CD4-positive, alpha-beta T cell (primary cell): ENCODE measurements around the gene REV3L. TPM values are rescaled to one million over a fixed set of nuclear protein-coding genes. Genes with fewer than 3 reads are reported as not detected.

ENCODE experiments used
- ATAC-seq: fragments of 200-7000 bp; cut with Tn5 transposase; one replicate; pipeline ENCODE4 v1.10.0; 2022; ENCODE audit warnings: mild to moderate bottlenecking; ENCODE audit not compliant: poor library complexity
- CTCF ChIA-PET: fragments of 350-600 bp; sonication (Branson Sonifier 250); formaldehyde crosslinking; loops from one replicate; lab custom pipeline; 2021; ENCODE audit warnings: antibody characterized with exemption, inconsistent platforms; lab: Charles Lee
- POLR2A ChIA-PET: fragments of 350-600 bp; sonication (Branson Sonifier 250); formaldehyde crosslinking; loops from one replicate; lab custom pipeline; 2021; ENCODE audit warnings: antibody characterized with exemption, inconsistent platforms; lab: Charles Lee
- DNase-seq, 14 experiments: peaks; one replicate each; pipeline ENCODE4 v3.0.0-alpha.2; 2013 to 2020; ENCODE audit warnings: mixed read lengths in 2 of 14
- H3K27ac ChIP-seq, 2 donors: one replicate each; pipeline versions ENCODE4 v1.5.1 to v1.7.0; 2013; ENCODE audit warnings: low read length in 2 of 2, low read depth in 1 of 2, mild to moderate bottlenecking in 1 of 2
- H3K27me3 ChIP-seq, 2 experiments: 1 replicate in 1 of 2; 2 replicates in 1 of 2; pipeline versions ENCODE4 v1.6.1 to v1.7.0; 2013; ENCODE audit warnings: low read length in 2 of 2, control low read depth in 1 of 2, mild to moderate bottlenecking in 1 of 2, moderate library complexity in 1 of 2; ENCODE audit not compliant: insufficient read depth in 2 of 2, control insufficient read depth in 1 of 2
- H3K36me3 ChIP-seq: one replicate; pipeline ENCODE4 v1.6.1; 2013; ENCODE audit warnings: low read length, control low read depth; ENCODE audit not compliant: insufficient read depth
- H3K4me1 ChIP-seq: one replicate; pipeline ENCODE4 v1.6.1; 2013; ENCODE audit warnings: low read length, control low read depth; ENCODE audit not compliant: insufficient read depth
- H3K4me3 ChIP-seq: one replicate; pipeline ENCODE4 v1.5.1; 2013; ENCODE audit warnings: mild to moderate bottlenecking, low read length, moderate library complexity
- H3K9me3 ChIP-seq, 2 experiments: 1 replicate in 1 of 2; 2 replicates in 1 of 2; pipeline versions ENCODE4 v1.6.1 to v1.7.0; 2013; ENCODE audit warnings: low read length in 2 of 2, mild to moderate bottlenecking in 2 of 2, control low read depth in 1 of 2, moderate library complexity in 1 of 2; ENCODE audit not compliant: control insufficient read depth in 1 of 2, insufficient read depth in 1 of 2
- H3K27ac Mint-ChIP-seq: one replicate; pipeline ENCODE4 v1.8.0; 2020; ENCODE audit warnings: mixed read lengths
- H3K27me3 Mint-ChIP-seq: one replicate; pipeline ENCODE4 v1.8.0; 2021; ENCODE audit warnings: mixed read lengths
- H3K36me3 Mint-ChIP-seq: one replicate; pipeline ENCODE4 v1.8.0; 2021; ENCODE audit warnings: low read depth, mixed read lengths
- H3K4me1 Mint-ChIP-seq: one replicate; pipeline ENCODE4 v1.8.0; 2021; ENCODE audit warnings: low read depth, mixed read lengths
- H3K4me3 Mint-ChIP-seq: one replicate; pipeline ENCODE4 v1.8.0; 2020; ENCODE audit warnings: mild to moderate bottlenecking, mixed read lengths
- H3K9me3 Mint-ChIP-seq: one replicate; pipeline ENCODE4 v1.8.0; 2020; ENCODE audit warnings: mixed read lengths
- CTCF ChIP-seq: fragments of 200-600 bp; IDR thresholded peaks from one replicate; pipeline ENCODE4 v1.8.0; 2022; ENCODE audit warnings: antibody characterized with exemption, mild to moderate bottlenecking
- intact Hi-C, 2 experiments: fragments of 100-400 bp; cut with DNase I in 1 of 2; cut with micrococcal nuclease in 1 of 2; formaldehyde crosslinking; loops; one replicate each; pipeline versions ENCODE4 v1.15.1 to v1.9.0; 2023 to 2025; cut with DNase I, micrococcal nuclease
- total RNA-seq, 174 experiments: library from RNA in 2 of 174; stranded (reverse) in 2 of 174; gene quantifications; one replicate each; pipeline ENCODE4 v1.2.3 and lab custom pipeline; 2021 to 2026

REV3L gene
- total RNA-seq, 2 experiments from 2014 or later, result 17.0 to 20.6 TPM

- Mint-ChIP-seq H3K27ac (no peak overlapping the region), H3K4me3 (no peak overlapping the region), H3K4me1 (peaks cover 17% of the 10 kb centered on the region), H3K9me3 (no peaks in the 10 kb centered on the region), H3K36me3 (peaks cover 5% of the 10 kb centered on the region), H3K27me3 (no peaks in the 10 kb centered on the region)
- H3K27ac ChIP-seq, result no peak overlapping the region
- TF ChIP-seq CTCF, result no peak
- DNase-seq (no peak), ATAC-seq (no peak)
- H3K9me3 ChIP-seq, result no peaks in the 10 kb centered on the region
- ChIA-PET CTCF (no interaction called here), POLR2A (interaction anchor here (1.7 kb wide), 1 partner anchor 37 kb away, joined by 3 read pairs; no protein-coding TSS in a partner anchor)
- peaks cover 4% of the 10 kb centered on the region for H3K4me1 ChIP-seq
- no peak overlapping the region for H3K4me3 ChIP-seq
- intact Hi-C loops, result no loop called here
- H3K36me3 ChIP-seq, result no peaks in the 10 kb centered on the region
- no peaks in the 10 kb centered on the region for H3K27me3 ChIP-seq
Observed at GRCh38 chr6:111521497-111522270, 38.7 kb upstream of the REV3L start.

DNA sequence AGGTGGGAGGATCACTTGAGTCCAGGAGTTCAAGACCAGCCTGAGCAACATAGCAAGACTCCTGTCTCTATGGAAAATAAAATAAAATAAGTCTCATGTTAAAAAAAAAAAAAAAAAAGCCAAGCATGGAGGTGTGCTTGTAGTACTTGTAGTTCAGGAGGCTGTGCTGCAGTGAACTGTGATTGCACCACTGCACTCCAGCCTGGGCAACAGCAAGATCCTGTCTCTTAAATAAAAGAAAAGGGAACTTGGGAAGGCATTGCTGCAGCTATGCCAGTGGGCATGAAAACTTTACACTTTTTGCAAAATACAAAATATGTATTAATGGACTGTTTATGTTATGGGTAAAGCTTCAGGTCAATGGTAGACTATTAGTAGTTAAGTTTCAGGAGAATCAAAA lies 37.5 kb upstream of the REV3L start:
- ATAC-seq (no peak), DNase-seq (no peak)
- intact Hi-C loops, result no loop called here
- Mint-ChIP-seq H3K4me3 (no peak overlapping the region), H3K27ac (no peak overlapping the region), H3K27me3 (no peaks in the 10 kb centered on the region), H3K9me3 (no peaks in the 10 kb centered on the region), H3K36me3 (peaks cover 5% of the 10 kb centered on the region), H3K4me1 (peaks cover 17% of the 10 kb centered on the region)
- H3K27ac ChIP-seq, result no peak overlapping the region
- peaks cover 4% of the 10 kb centered on the region for H3K4me1 ChIP-seq
- H3K4me3 ChIP-seq, result no peak overlapping the region
- no peak for TF ChIP-seq CTCF
- CTCF ChIA-PET, result interaction anchor here (0.7 kb wide), 1 partner anchor 28 kb away, joined by 3 read pairs; no protein-coding TSS in a partner anchor
- H3K27me3 ChIP-seq, result no peaks in the 10 kb centered on the region
- no peaks in the 10 kb centered on the region for H3K9me3 ChIP-seq
- POLR2A ChIA-PET, result no interaction called here
- no peaks in the 10 kb centered on the region for H3K36me3 ChIP-seq

DNA sequence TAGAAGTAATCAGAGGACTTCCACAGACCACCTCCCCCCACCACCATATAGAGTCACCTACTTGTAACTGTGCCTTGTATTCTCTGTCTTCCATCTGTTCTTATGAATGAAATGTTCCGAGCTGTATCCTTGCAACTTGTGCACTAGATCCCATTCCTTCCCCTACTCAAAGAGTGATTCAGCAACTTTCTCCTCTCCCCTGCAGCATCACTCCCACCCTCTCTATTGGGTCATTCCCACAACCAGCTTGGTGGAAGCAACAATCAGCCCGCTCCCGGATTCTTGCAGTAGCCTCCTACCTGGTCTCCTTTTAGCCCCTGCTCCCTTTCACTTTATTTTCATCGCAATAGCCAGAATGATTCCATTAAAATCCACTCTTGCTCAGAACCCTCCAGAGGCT lies 34.9 kb upstream of the REV3L start:
- H3K27me3 ChIP-seq, result no peaks in the 10 kb centered on the region
- H3K4me3 ChIP-seq, result no peak overlapping the region
- no peak overlapping the region for H3K27ac ChIP-seq
- Mint-ChIP-seq H3K36me3 (peaks cover 5% of the 10 kb centered on the region), H3K4me1 (peaks cover 11% of the 10 kb centered on the region), H3K27me3 (no peaks in the 10 kb centered on the region), H3K4me3 (no peak overlapping the region), H3K27ac (no peak overlapping the region), H3K9me3 (no peaks in the 10 kb centered on the region)
- DNase-seq, result no peak
- no peaks in the 10 kb centered on the region for H3K36me3 ChIP-seq
- CTCF ChIA-PET, result no interaction called here
- intact Hi-C loops, result no loop called here
- no peaks in the 10 kb centered on the region for H3K9me3 ChIP-seq
- peaks cover 4% of the 10 kb centered on the region for H3K4me1 ChIP-seq
- POLR2A ChIA-PET, result no interaction called here
- TF ChIP-seq CTCF, result no peak
- ATAC-seq, result no peak
